GM19397 (cell line): ENCODE results near the gene TEK.

Experiments
- ATAC-seq: cut with Tn5 transposase; IDR thresholded peaks from one replicate; pipeline ENCODE4 v1.9.1; 2021; ENCODE audit warnings: mild to moderate bottlenecking, moderate library complexity; ENCODE audit not compliant: unreplicated experiment

Gene TEK

GRCh38 chr9:27118916-27119315 lies 9.9 kb downstream of the TEK start:
- no peak for ATAC-seq

- ATAC-seq, result no peak
These were observed 15.1 kb downstream of the TEK start for GRCh38 chr9:27124151-27124550.

- no peak for ATAC-seq
These were observed 16.0 kb downstream of the TEK start for GRCh38 chr9:27125030-27125429.

- no peak for ATAC-seq
These were observed 16.9 kb downstream of the TEK start for GRCh38 chr9:27125936-27126335.

GRCh38 chr9:27126670-27127069 lies 17.6 kb downstream of the TEK start:
- ATAC-seq, result no peak

GRCh38 chr9:27129221-27129620 lies 20.2 kb downstream of the TEK start:
- no peak for ATAC-seq

GRCh38 chr9:27131731-27132130 lies 22.7 kb downstream of the TEK start:
- ATAC-seq, result no peak

- no peak for ATAC-seq
These were observed 24.8 kb downstream of the TEK start for GRCh38 chr9:27133817-27134216.

- ATAC-seq, result no peak
These were observed 33.4 kb downstream of the TEK start for GRCh38 chr9:27142299-27142930.

- ATAC-seq, result no peak
These were observed 36.1 kb downstream of the TEK start for GRCh38 chr9:27145143-27145542.

- no peak for ATAC-seq
These were observed 40.6 kb downstream of the TEK start for GRCh38 chr9:27149651-27150050.

- ATAC-seq, result no peak
These were observed 41.9 kb downstream of the TEK start for GRCh38 chr9:27150746-27151406.

GRCh38 chr9:27151693-27152404 lies 42.8 kb downstream of the TEK start:
- no peak for ATAC-seq

GRCh38 chr9:27152405-27152718 lies 43.3 kb downstream of the TEK start:
- no peak for ATAC-seq

- ATAC-seq, result no peak
These were observed 45.9 kb downstream of the TEK start for GRCh38 chr9:27154908-27155307.

- ATAC-seq, result no peak
These were observed 48.1 kb downstream of the TEK start for GRCh38 chr9:27157097-27157496.

GRCh38 chr9:27157736-27158135 lies 48.7 kb downstream of the TEK start:
- ATAC-seq, result no peak

GRCh38 chr9:27160636-27161035 lies 51.6 kb downstream of the TEK start:
- no peak for ATAC-seq

- ATAC-seq, result no peak
These were observed 53.0 kb downstream of the TEK start for GRCh38 chr9:27162045-27162444.

GRCh38 chr9:27165068-27165467 lies 56.0 kb downstream of the TEK start:
- ATAC-seq, result no peak

GRCh38 chr9:27165670-27166069 lies 56.6 kb downstream of the TEK start:
- ATAC-seq, result no peak

- no peak for ATAC-seq
These were observed 59.5 kb downstream of the TEK start for GRCh38 chr9:27168496-27168895.
